Fibroblast of skin of right biceps (primary cell): ENCODE data around the gene KRTAP19-3.
"Not testable (repeated sequence)": the region's sequence is repeated elsewhere in the genome, so short reads cannot be mapped to it uniquely, and the experiment has no call there.

Experiments used
- DNase-seq: peaks from one replicate; pipeline ENCODE4 v3.0.0-alpha.2; 2013

KRTAP19-3 gene

DNA sequence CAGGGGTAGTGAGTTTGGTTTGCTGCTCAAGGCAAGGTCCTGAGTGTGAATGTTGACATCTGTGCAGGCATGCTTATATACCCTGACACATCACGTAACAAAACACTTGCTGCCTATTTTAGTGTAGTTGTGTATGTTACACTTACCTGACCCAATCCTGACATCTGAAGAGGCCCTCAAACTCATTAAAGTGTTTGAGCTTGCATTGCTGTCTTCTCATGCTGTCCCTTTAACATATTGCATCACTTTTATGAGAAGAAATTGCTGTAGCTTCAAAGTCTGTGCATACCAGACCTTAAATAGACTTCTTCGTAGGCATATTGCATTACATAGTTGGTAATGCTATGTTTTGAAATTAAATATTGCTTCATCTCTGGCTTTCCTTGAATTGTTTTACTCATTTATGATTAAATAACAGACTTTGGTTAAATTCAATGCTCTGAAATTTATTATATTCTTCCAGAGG, at the start of gene KRTAP19-3:
TSS of gene KRTAP19-3 (minus strand) at position 51 of the 466 bp plus-strand sequence. CDS start 56 bp downstream, outside the sequence.
- no peak for DNase-seq

GRCh38 chr21:30518876-30519275, 27.1 kb upstream of the KRTAP19-3 start:
- DNase-seq: no peak

DNA sequence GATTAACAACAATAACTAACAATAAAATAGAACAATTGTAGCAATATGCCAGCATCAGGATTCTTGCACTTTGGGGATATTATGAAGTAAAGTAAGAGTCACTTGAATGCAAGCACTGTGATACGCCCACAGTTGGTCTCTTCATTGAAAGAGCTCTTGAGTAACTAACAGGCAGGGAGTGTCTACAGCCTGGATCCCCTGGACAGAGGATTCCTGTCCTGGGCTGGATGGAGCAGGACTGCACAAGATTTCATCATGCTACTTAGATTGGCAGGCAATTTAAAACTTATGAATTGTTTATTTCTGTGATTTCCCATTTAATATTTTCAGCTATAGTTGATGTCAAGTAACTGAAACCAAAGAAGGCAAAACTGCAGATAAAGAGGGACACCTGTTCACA, 23.9 kb upstream of the KRTAP19-3 start:
- no peak for DNase-seq

- not testable (repeated sequence) for DNase-seq
Observed at GRCh38 chr21:30505621-30506205, 13.9 kb upstream of the KRTAP19-3 start.

GRCh38 chr21:30502041-30502440, 10.2 kb upstream of the KRTAP19-3 start, which contains the start of gene KRTAP19-5:
Gene KRTAP19-5 (minus strand): TSS chr21:30502141. CDS start chr21:30502090, 51 bp downstream.
- DNase-seq: no peak

DNA sequence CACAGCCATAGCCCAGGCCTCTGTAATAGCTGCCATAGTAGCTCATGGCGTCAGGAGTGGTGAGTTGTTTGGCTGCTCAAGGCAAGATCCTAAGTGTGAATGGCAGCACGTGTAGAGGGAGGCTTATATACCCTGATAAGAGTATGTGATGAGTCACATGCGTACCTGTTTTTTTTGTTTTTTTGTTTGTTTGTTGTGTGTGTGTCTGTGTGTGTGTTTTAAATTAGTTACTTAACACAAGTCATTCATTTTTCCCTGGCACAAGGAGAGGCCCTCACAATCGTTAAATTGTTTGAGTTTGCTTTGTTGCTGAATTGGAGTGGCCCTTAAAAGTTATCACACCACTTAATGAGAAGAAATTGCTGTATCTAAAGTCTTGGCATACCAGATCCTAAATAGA, 5.3 kb upstream of the KRTAP19-3 start, which contains the start of gene KRTAP19-4:
TSS of gene KRTAP19-4 (minus strand) at position 101 of the 400 bp plus-strand sequence. CDS start at position 46, 55 bp downstream.
- DNase-seq: no peak

DNA sequence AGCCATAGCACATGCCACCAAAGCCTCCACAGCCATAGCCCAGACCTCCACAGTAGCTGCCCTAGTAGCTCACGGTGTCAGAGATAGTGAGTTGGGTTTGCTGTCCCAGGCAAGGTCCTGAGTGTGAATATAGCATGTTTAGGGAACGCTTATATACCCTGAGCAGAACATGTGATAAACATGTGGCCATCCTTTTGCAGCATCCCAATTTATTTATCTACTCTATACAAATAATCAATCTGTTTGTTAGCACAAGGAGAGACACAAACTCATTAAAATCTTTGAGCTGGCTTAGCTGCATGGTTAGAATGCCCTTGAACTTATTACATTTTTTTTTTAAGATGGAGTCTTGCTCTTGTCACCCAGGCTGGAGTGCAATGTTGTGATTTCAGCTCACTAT, 4.5 kb downstream of the KRTAP19-3 start, which contains the start of gene KRTAP19-2:
TSS of gene KRTAP19-2 (minus strand) at position 101 of the 400 bp plus-strand sequence. CDS start at position 13, 88 bp downstream.
- no peak for DNase-seq

- DNase-seq: no peak
Observed at GRCh38 chr21:30486180-30486579, 5.6 kb downstream of the KRTAP19-3 start.

- no peak for DNase-seq
Observed at GRCh38 chr21:30482130-30482529, 9.7 kb downstream of the KRTAP19-3 start.

GRCh38 chr21:30480145-30480544, 11.7 kb downstream of the KRTAP19-3 start, which contains the start of gene KRTAP19-1:
Gene KRTAP19-1 (minus strand): TSS chr21:30480367. CDS start chr21:30480317, 50 bp downstream.
- no peak for DNase-seq

GRCh38 chr21:30479259-30479658, 12.6 kb downstream of the KRTAP19-3 start:
- no peak for DNase-seq

GRCh38 chr21:30478004-30478403, 13.8 kb downstream of the KRTAP19-3 start:
- no peak for DNase-seq

DNA sequence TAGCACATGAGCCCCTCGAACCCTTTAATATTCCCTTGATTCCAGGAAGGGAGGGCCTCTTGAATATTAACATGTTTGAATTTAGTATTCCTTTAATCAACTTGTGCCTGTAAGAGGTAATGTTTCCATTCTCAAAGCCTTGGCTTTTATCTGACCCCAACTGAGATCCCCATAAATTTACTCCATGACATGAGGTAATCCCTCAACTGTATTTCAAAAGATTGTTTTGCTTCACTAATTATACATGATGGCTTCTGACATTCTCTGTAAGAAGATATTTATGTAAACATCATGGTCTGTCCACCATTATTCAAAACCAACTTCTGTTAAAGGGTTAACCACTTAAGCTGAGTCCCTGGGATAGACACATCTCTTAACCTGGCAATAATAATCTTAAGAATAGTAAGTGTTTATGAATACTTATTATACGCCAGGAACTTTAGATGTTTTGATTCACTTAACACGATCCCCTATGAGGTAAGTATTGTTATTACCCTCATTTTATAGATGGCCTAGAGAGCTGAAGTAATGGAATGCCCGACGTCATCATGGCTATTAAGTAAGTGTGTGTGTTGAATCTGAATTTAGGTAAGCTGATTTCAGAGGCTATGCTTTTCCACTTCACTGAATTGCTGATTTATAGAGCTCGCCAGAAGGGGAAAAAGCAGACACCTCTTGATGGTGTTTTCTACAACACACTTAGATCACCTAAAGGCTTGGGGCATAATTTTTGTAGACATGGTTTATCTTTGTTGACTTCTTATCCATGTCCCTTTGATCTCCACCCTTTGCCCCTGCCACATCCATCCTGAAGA, 22.7 kb downstream of the KRTAP19-3 start:
- no peak for DNase-seq

DNA sequence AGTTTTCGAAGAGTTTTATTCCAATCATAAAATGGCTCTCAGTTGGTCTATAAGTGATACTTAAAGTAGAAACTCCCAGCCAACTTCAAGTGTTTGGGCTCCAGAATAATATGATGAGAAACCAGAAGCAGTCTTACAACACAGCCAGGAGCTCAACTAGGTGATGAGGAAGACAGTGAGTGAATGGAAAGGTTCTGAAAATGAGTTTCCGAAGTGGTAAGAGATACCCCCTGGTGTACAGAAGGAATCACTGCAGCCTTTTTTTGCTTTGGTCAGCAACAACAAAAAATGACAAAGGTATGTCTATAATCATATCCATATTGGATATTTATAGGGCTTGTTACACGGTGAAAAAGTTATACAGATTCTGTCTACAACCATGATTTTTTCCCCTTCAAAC, 28.1 kb downstream of the KRTAP19-3 start:
- no peak for DNase-seq

DNA sequence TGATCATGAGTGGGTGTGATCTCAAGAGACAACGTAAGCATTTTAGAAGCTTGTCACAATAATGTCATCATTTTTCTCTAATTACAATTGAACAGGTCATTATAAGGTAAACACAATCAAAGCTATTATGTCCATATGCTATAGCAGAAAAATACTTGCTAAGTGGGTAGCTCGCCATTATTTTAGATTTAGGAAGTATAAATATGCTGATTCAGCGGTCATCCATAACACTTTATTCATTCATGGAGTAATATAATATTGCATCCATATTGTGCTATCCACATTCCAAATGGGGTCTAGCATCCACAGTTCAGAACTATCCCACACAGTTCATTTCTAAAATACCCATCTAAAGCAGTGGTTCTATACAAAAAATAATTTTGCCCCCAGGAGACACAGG, 43.3 kb downstream of the KRTAP19-3 start:
- DNase-seq: no peak

- DNase-seq: no peak
Observed at GRCh38 chr21:30447056-30447455, 44.8 kb downstream of the KRTAP19-3 start.

- DNase-seq: no peak
Observed at GRCh38 chr21:30444204-30444603, 47.6 kb downstream of the KRTAP19-3 start.

GRCh38 chr21:30443226-30443625, 48.6 kb downstream of the KRTAP19-3 start:
- no peak for DNase-seq
